ENCODE results near the gene LHX8.

- no peak for TF ChIP-seq ZNF580 (tag by site-specific recombination; IDR thresholded peaks at IDR 0.05)
- TF ChIP-seq ZNF830 (tag by site-specific recombination; IDR thresholded peaks at IDR 0.05; ENCODE audit: low read depth): no peak
- TF ChIP-seq, protein P1, sequence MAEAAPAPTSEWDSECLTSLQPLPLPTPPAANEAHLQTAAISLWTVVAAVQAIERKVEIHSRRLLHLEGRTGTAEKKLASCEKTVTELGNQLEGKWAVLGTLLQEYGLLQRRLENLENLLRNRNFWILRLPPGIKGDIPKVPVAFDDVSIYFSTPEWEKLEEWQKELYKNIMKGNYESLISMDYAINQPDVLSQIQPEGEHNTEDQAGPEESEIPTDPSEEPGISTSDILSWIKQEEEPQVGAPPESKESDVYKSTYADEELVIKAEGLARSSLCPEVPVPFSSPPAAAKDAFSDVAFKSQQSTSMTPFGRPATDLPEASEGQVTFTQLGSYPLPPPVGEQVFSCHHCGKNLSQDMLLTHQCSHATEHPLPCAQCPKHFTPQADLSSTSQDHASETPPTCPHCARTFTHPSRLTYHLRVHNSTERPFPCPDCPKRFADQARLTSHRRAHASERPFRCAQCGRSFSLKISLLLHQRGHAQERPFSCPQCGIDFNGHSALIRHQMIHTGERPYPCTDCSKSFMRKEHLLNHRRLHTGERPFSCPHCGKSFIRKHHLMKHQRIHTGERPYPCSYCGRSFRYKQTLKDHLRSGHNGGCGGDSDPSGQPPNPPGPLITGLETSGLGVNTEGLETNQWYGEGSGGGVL (tag by site-specific recombination; IDR thresholded peaks at IDR 0.05): no peak
- TF ChIP-seq, protein P2, sequence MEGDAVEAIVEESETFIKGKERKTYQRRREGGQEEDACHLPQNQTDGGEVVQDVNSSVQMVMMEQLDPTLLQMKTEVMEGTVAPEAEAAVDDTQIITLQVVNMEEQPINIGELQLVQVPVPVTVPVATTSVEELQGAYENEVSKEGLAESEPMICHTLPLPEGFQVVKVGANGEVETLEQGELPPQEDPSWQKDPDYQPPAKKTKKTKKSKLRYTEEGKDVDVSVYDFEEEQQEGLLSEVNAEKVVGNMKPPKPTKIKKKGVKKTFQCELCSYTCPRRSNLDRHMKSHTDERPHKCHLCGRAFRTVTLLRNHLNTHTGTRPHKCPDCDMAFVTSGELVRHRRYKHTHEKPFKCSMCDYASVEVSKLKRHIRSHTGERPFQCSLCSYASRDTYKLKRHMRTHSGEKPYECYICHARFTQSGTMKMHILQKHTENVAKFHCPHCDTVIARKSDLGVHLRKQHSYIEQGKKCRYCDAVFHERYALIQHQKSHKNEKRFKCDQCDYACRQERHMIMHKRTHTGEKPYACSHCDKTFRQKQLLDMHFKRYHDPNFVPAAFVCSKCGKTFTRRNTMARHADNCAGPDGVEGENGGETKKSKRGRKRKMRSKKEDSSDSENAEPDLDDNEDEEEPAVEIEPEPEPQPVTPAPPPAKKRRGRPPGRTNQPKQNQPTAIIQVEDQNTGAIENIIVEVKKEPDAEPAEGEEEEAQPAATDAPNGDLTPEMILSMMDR (tag by site-specific recombination; IDR thresholded peaks at IDR 0.05): no peak
- no peak for TF ChIP-seq ZNF274 (IDR thresholded peaks at IDR 0.05; ENCODE audit: low read length)
- TF ChIP-seq ZNF274 (tag by site-specific recombination; IDR thresholded peaks at IDR 0.05; ENCODE audit: borderline replicate concordance): no peak
- no peak for TF ChIP-seq ZNF423 (tag by site-specific recombination; IDR thresholded peaks at IDR 0.05)
- TF ChIP-seq PATZ1 (tag by site-specific recombination; IDR thresholded peaks at IDR 0.05): no peak
- no peak for TF ChIP-seq ZNF121 (tag by site-specific recombination; IDR thresholded peaks at IDR 0.05)
- TF ChIP-seq HOXC10 (CRISPR knock-in tag; IDR thresholded peaks at IDR 0.05): no peak
Measured at GRCh38 chr1:75097654-75098053, 36.5 kb upstream of the LHX8 start.
